NCI-H187 treated with DMSO at 0.1 percent for 48 hours (cell line): Measurements from ENCODE around the gene SENP7.
"Not testable (repeated sequence)": the region's sequence is repeated elsewhere in the genome, so short reads cannot be mapped to it uniquely, and the experiment has no call there.

Experiments
- DNase-seq: peaks from one replicate; lab custom pipeline; 2025; lab: John Stamatoyannopoulos, UW

SENP7 gene

DNA sequence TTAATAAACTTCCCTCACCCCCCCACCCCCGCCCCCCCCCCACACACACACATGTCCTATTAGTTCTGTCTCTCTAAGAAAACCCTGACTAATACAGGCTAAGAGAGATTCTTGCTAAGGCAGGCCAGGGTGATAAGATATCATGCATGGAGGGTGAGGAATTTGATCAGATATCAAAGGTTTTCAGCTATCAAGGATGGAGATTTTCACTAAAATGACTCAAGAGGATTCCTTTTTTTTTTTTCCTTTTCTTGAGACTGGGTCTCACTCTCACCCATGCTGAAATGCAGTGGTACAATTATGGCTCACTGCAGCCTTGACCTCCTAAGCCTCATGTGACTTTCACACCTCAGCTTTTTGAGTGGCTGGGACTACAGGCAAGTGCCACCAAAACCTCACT is 14.9 kb upstream of the SENP7 start:
- no peak for DNase-seq

DNA sequence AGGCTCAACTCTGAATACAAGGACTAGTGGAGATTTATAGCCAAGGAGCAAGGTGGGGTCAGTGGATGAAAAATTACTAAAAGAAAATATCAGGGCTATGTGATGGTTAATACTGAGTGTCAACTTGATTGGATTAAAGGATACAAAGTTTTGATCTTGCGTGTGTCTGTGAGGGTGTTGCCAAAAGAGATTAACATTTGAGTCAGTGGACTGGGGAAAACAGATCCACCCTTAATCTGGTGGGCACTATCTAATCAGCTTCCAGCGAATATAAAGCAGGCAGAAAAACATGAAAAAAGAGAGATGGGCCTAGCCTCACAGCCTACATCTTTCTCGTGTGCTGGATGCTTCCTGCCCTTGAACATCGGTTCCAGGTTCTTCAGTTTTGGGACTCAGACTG is 14.4 kb upstream of the SENP7 start:
- DNase-seq, result no peak

- no peak for DNase-seq
Observed at GRCh38 chr3:101521211-101521701, 8.2 kb upstream of the SENP7 start.

DNA sequence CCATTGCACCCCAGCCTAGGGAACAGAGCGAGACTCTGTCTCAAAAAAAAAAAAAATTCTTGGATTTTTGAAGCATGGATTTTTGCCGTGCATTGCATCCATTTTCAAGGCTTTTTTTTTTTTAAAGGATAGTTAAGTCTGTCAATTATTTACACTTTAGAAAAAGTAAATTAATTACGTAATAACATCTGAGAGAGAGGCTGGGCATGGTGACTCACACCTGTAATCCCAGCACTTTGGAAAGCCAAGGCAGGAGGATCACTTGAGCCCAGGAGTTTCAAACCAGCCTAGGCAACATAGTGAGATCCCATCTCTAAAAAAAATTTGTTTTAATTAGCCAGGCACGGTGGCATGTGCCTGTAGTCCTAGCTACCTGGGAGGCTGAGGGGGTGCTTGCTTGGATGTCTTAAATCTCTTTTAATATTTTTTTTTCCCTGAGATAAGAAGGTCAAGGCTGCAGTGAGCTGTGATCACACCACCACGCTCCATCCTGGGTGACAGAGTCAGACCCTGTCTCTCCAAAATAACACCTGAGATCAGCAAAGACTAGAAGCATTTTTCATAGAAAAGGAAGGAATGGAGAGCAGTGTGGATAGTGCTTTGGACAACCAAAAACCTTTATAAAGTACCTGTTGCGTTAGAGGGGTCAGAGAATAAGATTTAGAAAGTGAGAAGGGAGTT is 6.8 kb upstream of the SENP7 start:
- no peak for DNase-seq

DNA sequence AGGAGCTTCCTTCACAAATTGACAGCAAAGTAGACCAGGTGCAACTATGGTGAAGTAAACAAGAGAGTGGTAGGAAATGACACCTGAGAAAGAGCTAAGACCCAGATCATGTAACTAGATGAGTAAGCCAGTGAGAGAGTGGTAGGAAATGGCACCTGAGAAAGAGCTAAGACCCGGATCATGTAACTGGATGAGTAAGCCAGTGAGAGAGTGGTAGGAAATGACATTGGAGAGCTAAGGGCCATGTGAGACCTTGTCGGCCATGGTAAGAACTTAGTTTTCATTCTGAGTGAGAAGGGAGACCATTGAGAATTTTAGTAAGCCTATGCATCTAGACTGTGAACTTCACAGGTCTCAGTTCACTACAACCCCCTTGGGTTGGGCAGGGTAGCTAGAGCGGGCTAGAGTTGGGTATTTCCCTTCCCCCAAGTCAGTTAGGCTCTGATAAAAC is 5.4 kb upstream of the SENP7 start:
- no peak for DNase-seq

- no peak for DNase-seq
Observed at GRCh38 chr3:101513419-101513986, 491 bp upstream of the SENP7 start.

- DNase-seq, result no peak
Observed at GRCh38 chr3:101512396-101512645, 691 bp downstream of the SENP7 start.

DNA sequence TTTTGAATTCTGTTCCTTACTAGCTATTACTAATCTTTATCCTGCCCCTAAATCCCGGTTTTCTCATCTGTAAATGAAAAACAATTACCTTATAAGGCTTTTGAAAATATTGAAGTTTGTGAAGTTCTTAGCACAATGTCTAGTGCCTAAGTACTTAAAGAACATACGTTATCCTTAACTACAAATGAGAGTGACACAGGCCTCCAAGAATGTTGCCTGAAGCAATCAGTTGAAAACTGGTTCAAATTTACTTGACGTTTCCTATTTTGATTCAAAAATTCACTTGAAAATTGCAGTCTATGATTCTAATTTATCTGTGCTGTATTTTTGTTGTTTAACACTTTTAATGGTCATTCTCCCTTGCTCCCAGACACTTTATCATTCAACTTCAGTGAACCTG is 3.2 kb downstream of the SENP7 start:
- DNase-seq, result no peak

DNA sequence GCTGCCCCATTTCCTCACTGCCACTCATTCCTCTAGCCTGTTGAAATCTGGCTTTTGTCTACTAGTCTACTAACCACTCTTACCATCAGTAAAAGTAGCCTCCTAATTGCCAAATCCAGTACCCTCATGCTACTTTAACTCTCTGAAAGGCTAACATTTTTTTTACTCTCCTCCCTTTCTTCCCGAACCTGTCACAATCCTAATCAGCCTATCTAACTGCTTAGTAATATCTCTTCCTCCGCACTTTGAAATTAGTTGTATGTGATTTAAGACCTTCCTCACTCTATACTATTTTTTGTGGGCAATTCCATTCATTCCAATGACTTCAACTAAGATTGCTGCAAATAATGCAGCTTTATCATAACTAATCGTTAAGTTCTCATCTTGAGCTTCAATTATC is 3.7 kb downstream of the SENP7 start:
- no peak for DNase-seq

DNA sequence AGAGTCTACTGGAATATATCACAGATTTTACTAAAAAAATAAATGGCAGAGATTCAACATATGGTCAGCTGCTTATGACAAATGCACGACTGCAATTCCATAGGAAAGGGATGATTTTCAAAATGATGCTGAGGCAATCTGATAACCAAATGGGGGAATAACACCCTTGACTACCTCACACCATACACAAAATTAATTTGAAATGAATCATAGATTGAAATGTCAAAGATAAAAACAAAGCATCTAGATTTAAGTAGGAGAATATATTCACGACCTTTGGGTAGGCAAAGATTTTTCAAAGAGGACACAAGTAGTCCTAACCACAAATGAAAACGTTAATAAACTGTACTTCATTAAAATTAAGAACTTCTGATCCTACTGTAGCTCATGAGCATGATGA is 11.2 kb downstream of the SENP7 start:
- no peak for DNase-seq

DNA sequence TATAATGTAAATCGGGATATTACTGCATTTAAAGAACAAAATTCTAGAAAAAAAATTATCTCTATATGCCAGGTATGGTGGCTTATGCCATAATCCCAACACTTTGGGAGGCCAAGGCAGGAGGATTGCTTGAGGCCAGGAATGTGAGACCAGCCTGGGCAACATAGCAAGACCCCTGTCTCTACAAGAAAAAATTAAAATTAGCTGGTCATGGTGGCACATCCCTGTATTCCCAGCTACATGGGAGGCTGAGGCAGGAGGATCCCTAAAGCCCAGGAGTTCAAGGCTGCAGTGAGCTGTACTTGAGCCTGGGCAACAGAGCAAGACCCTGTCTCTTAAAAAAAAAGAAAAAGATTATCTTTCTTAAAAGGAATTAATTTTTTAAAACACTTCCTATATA is 12.8 kb downstream of the SENP7 start:
- DNase-seq, result no peak

GRCh38 chr3:101497803-101498202 is 15.2 kb downstream of the SENP7 start:
- no peak for DNase-seq

GRCh38 chr3:101495552-101495951 is 17.5 kb downstream of the SENP7 start:
- DNase-seq, result no peak

DNA sequence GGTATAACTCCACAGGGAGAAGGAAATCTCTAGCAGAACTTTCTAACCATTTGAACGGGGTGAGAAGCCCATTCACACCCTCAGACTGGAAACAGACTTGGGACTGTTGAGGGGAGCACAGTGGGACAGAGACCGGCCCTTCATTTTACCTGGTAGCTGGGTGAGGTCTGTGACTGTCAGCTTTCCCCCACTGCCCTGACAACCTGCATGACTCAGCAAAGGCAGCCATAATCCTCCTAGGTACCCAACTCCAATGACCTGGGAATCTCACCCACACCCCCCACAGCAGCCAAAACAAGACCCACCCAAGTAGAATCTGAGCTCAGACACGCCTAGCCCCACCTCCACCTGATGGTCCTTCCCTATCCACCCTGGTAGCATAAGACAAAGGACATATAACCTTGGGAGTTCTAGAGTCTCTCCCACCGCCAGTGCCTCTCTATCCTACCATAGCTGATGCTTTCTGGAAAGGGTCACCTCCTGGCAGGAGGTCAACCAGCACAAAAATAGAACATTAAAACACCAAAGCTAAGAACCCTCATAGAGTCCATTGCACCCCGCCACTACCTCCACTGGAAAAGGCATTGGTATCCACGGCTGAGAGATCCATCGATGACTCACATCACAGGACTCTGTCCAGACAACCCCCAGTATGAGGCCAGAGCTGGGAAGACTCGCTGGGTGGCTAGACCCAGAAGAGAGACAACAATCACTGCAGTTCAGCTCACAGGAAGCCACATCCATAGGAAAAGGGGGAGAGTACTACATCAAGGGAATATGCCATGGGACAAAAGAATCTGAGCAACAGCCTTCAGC is 28.0 kb downstream of the SENP7 start:
- no peak for DNase-seq

DNA sequence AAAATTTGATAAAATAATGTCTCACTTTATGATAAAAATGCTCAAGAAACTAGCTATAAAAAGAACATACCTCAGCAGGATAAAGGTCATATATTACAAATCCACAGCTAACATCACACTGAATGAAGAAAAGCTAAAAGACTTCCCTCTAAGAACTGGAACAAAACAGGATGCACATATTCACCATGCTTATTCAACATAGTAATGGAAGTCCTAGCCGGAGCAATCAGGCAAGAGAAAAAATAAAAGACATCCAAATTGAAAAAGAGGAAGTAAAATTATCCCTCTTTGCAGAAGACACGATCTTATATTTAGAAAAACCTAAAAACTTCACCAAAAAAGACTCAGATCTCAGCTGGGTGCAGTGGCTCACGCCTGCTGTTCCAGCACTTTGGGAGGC is 34.0 kb downstream of the SENP7 start:
- DNase-seq, result no peak

GRCh38 chr3:101474841-101475552 is 38.0 kb downstream of the SENP7 start:
- not testable (repeated sequence) for DNase-seq

DNA sequence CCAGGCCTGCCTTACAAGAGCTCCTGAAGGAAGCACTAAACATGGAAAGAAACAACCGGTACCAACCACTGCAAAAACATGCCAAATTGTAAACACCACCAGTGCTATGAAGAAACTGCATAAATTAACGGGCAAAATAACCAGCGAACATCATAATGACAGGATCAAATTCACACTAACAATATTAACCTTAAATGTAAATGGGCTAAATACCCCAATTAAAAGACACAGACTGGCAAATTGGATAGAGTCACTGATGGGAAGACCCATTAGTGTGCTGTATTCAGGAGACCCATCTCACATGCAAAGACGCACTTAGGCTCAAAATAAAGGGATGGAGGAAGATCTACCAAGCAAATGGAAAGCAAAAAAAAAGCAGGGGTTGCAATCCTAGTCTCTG is 44.3 kb downstream of the SENP7 start:
- not testable (repeated sequence) for DNase-seq

- DNase-seq, result not testable (repeated sequence)
Observed at GRCh38 chr3:101467310-101467663, 45.7 kb downstream of the SENP7 start.

- no peak for DNase-seq
Observed at GRCh38 chr3:101466465-101467309, 46.3 kb downstream of the SENP7 start.

- DNase-seq, result no peak
Observed at GRCh38 chr3:101464235-101464634, 48.8 kb downstream of the SENP7 start.

DNA sequence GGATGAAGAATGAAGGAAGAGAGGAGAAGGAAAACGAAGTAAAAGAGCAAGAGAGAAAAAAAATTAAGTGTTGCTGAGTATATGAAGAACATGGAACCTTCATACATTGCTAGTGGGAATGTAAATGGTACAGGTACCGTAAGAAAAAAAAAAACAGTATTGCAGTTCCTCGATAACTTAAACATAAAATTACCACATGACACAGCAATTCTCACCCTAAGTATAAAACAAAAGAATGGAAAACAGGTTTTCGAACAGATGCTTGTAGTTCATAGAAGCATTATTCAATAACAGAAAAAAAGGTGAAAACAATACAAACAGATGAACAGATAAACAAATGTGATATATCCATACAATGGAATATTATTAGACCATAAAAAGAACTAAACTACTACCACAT is 51.6 kb downstream of the SENP7 start:
- no peak for DNase-seq

DNA sequence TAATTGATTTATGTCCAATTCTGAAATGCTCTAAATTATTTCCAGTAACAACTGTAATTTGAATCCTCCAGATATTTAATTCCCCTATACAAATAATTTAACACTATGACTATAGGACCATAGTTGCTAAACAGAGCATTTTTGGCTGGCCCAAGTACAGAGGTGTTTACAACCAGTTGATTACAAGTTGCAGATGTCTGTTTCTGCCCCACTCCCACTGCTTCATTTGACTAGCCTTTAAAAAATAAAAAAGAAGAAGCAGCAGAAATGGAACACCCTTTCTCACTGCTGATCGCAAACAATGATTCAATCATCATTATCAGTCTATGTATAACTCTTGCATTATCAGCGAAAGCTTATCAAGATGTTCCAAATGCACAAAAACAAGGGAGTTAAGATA is 54.6 kb downstream of the SENP7 start:
- no peak for DNase-seq
